DOHH2 (cell line): ENCODE results near the gene SIK3.

Experiments
- H3F3A ChIP-seq: fragments of 200-600 bp; sonication (generic), shearing (Covaris generic); 2 replicates; pipeline ENCODE4 v1.6.0; 2016; ENCODE audit warnings: antibody characterized with exemption, mild to moderate bottlenecking; ENCODE audit not compliant: control insufficient read depth, insufficient read depth
- H3K27ac ChIP-seq: fragments of 200-600 bp; sonication (generic); 2 replicates; pipeline ENCODE4 v1.5.1; 2014; ENCODE audit warnings: low read depth, mild to moderate bottlenecking, low read length, moderate library complexity
- H3K27me3 ChIP-seq: fragments of 200-600 bp; sonication (generic); 2 replicates; pipeline ENCODE4 v1.6.1; 2014; ENCODE audit warnings: mild to moderate bottlenecking, low read length, mixed read lengths; ENCODE audit not compliant: control insufficient read depth
- H3K36me3 ChIP-seq: fragments of 200-600 bp; sonication (generic); 2 replicates; pipeline ENCODE4 v1.6.1; 2014; ENCODE audit warnings: mild to moderate bottlenecking, low read length, moderate library complexity, mixed read lengths; ENCODE audit not compliant: control insufficient read depth
- H3K4me1 ChIP-seq: fragments of 200-600 bp; sonication (generic); 2 replicates; pipeline ENCODE4 v1.6.1; 2014; ENCODE audit warnings: mild to moderate bottlenecking, low read length, mixed read lengths; ENCODE audit not compliant: control insufficient read depth
- H3K4me2 ChIP-seq: fragments of 200-600 bp; sonication (generic); 2 replicates; pipeline ENCODE4 v1.6.0; 2014; ENCODE audit warnings: mild to moderate bottlenecking, low read length, moderate library complexity
- H3K4me3 ChIP-seq: fragments of 200-600 bp; sonication (generic); 2 replicates; pipeline ENCODE4 v1.5.1; 2014; ENCODE audit warnings: mild to moderate bottlenecking, low read length, mixed read lengths
- H3K79me2 ChIP-seq: fragments of 200-600 bp; sonication (generic); 2 replicates; pipeline ENCODE4 v1.6.1; 2014; ENCODE audit warnings: mild to moderate bottlenecking, low read length, mixed read lengths; ENCODE audit not compliant: control insufficient read depth
- H3K9me2 ChIP-seq: fragments of 200-600 bp; sonication (generic); replicated peaks from 2 replicates; pipeline ENCODE4 v1.6.1; 2014; ENCODE audit warnings: mild to moderate bottlenecking, low read length, mixed read lengths; ENCODE audit not compliant: control insufficient read depth
- H3K9me3 ChIP-seq: fragments of 200-600 bp; sonication (generic); 2 replicates; pipeline ENCODE4 v1.6.1; 2014; ENCODE audit warnings: antibody characterized with exemption, low read length, mixed read lengths; ENCODE audit not compliant: control insufficient read depth, insufficient read depth
- H4K20me1 ChIP-seq: fragments of 200-600 bp; sonication (generic); 2 replicates; pipeline ENCODE4 v1.6.0; 2014; ENCODE audit warnings: low read depth, mild to moderate bottlenecking, antibody characterized with exemption, low read length, moderate library complexity; ENCODE audit not compliant: control insufficient read depth, insufficient read depth
- CTCF ChIP-seq: fragments of 200-600 bp; sonication (generic); IDR thresholded peaks from one replicate; pipeline ENCODE4 v1.5.1; 2014; ENCODE audit warnings: antibody characterized with exemption, mild to moderate bottlenecking, low read depth, low read length; ENCODE audit not compliant: poor library complexity, severe bottlenecking
- EZH2phosphoT487 ChIP-seq: fragments of 200-600 bp; sonication (generic); IDR thresholded peaks from 2 replicates; pipeline ENCODE4 v1.6.1; 2017; ENCODE audit warnings: borderline replicate concordance, mild to moderate bottlenecking, antibody characterized with exemption, low read length, moderate library complexity, mixed read lengths

The SIK3 gene

GRCh38 chr11:116911976-116912734 is 186.1 kb downstream of the SIK3 start:
- H3K27me3 ChIP-seq = no peaks in the 10 kb centered on the region
- no peak overlapping the region for H3K4me2 ChIP-seq
- no peaks in the 10 kb centered on the region for H4K20me1 ChIP-seq
- H3K4me1 ChIP-seq = peaks cover 14% of the 10 kb centered on the region
- H3K27ac ChIP-seq = no peak overlapping the region
- H3K36me3 ChIP-seq = no peaks in the 10 kb centered on the region
- no peaks in the 10 kb centered on the region for H3F3A ChIP-seq
- TF ChIP-seq EZH2phosphoT487 = no peak
- no peak for TF ChIP-seq CTCF
- no peaks in the 10 kb centered on the region for H3K79me2 ChIP-seq
- no peak overlapping the region for H3K4me3 ChIP-seq
- H3K9me2 ChIP-seq = no peaks in the 10 kb centered on the region
- no peaks in the 10 kb centered on the region for H3K9me3 ChIP-seq

DNA sequence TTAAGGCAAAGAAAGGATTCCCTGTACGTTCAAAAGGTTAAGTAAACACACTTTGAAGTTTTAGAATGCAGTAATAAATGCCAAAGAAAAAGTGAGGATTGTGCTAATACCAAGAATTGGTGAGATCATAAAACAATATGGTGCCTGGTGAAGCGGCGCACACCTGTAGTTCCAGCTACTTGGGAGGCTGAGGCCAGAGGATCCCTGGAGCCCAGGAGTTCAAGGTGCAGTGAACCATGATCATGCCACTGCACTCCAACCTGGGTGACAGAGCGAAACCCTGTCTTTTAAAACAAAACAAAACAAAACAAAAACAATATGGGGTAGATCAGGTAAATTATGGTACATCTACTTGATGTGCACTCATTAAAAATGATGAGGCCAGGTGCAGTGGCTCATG is 187.4 kb downstream of the SIK3 start:
- no peak overlapping the region for H3K4me2 ChIP-seq
- H3K9me3 ChIP-seq = no peaks in the 10 kb centered on the region
- no peaks in the 10 kb centered on the region for H3K79me2 ChIP-seq
- H3K27ac ChIP-seq = no peak overlapping the region
- no peaks in the 10 kb centered on the region for H3K9me2 ChIP-seq
- H3F3A ChIP-seq = no peaks in the 10 kb centered on the region
- no peak for TF ChIP-seq EZH2phosphoT487
- no peak for TF ChIP-seq CTCF
- H3K27me3 ChIP-seq = no peaks in the 10 kb centered on the region
- peaks cover 4% of the 10 kb centered on the region; the same call in 1 of the 2 replicates for H3K4me1 ChIP-seq
- H4K20me1 ChIP-seq = no peaks in the 10 kb centered on the region
- H3K36me3 ChIP-seq = peaks cover 2% of the 10 kb centered on the region; the same call in 1 of the 2 replicates
- no peak overlapping the region for H3K4me3 ChIP-seq

DNA sequence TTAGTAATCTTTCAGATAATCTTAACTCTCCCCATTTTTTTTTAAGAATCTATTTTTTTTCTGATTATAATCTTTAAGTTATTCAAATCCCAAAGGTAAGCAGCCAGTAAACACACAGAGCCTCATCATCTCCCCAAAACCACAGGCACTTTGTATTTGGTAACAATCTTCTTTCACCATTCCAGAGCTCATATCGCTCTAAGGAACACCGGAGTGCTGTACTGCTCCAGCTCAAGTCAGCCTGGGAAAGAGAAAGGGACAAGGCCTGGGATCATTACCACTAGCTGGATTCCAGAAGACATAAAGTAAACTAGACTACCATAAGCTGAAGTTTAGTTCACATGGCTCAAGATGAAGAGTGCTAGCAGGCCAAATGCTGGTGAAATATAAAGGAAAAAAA is 187.8 kb downstream of the SIK3 start:
- H3K9me2 ChIP-seq = no peaks in the 10 kb centered on the region
- H3K9me3 ChIP-seq = no peaks in the 10 kb centered on the region
- no peak for TF ChIP-seq CTCF
- TF ChIP-seq EZH2phosphoT487 = no peak
- no peak overlapping the region for H3K4me3 ChIP-seq
- no peak overlapping the region for H3K27ac ChIP-seq
- no peaks in the 10 kb centered on the region for H4K20me1 ChIP-seq
- H3K79me2 ChIP-seq = no peaks in the 10 kb centered on the region
- H3F3A ChIP-seq = no peaks in the 10 kb centered on the region
- H3K4me2 ChIP-seq = no peak overlapping the region
- no peaks in the 10 kb centered on the region; the same call in 1 of the 2 replicates for H3K4me1 ChIP-seq
- no peaks in the 10 kb centered on the region for H3K27me3 ChIP-seq
- peaks cover 4% of the 10 kb centered on the region; the same call in 1 of the 2 replicates for H3K36me3 ChIP-seq
